Neural progenitor cell (in vitro differentiated cells): ENCODE data around the gene PGLYRP3. TPM values are rescaled to one million over a fixed set of nuclear protein-coding genes. Genes with fewer than 3 reads are reported as not detected.

ENCODE experiments used
- DNase-seq: peaks from one replicate; pipeline ENCODE4 v3.0.0-alpha.2; 2016; ENCODE audit warnings: low spot score
- H2AFZ ChIP-seq: fragments of 200-600 bp; sonication (generic); replicated peaks from 2 replicates; pipeline ENCODE4 v1.6.1; 2016; ENCODE audit warnings: antibody characterized with exemption
- H3F3A ChIP-seq: fragments of 200-600 bp; sonication (generic); 2 replicates; pipeline ENCODE4 v1.6.1; 2016; ENCODE audit warnings: antibody characterized with exemption, low read depth
- H3K27ac ChIP-seq: fragments of 200-600 bp; sonication (generic); 2 replicates; pipeline ENCODE4 v1.5.1; 2016; ENCODE audit warnings: mild to moderate bottlenecking
- H3K27me3 ChIP-seq: fragments of 200-600 bp; sonication (generic); 2 replicates; pipeline ENCODE4 v1.6.1; 2016; ENCODE audit warnings: mild to moderate bottlenecking, moderate library complexity
- H3K36me3 ChIP-seq: fragments of 200-600 bp; sonication (generic); 2 replicates; pipeline ENCODE4 v1.5.1; 2016
- H3K4me1 ChIP-seq: fragments of 200-600 bp; sonication (generic); 2 replicates; pipeline ENCODE4 v1.6.1; 2016; ENCODE audit warnings: mixed run types
- H3K4me2 ChIP-seq: fragments of 200-600 bp; sonication (generic); 2 replicates; pipeline ENCODE4 v1.6.1; 2016
- H3K4me3 ChIP-seq: fragments of 200-600 bp; sonication (generic); 2 replicates; pipeline ENCODE4 v1.5.1; 2016
- H3K79me2 ChIP-seq: fragments of 200-600 bp; sonication (generic); 2 replicates; pipeline ENCODE4 v1.6.1; 2016; ENCODE audit warnings: low read depth
- H3K9ac ChIP-seq: fragments of 200-600 bp; sonication (generic); 2 replicates; pipeline ENCODE4 v1.6.1; 2016
- H3K9me3 ChIP-seq: fragments of 200-600 bp; sonication (generic); 2 replicates; pipeline ENCODE4 v1.5.1; 2016; ENCODE audit warnings: low read depth
- H4K20me1 ChIP-seq: fragments of 200-600 bp; sonication (generic); 2 replicates; pipeline ENCODE4 v1.6.1; 2016; ENCODE audit warnings: low read depth
- H3K27ac Mint-ChIP-seq: 3 replicates; pipeline ENCODE4 v1.8.0; 2021; ENCODE audit warnings: mixed read lengths
- H3K27me3 Mint-ChIP-seq: 2 replicates; pipeline ENCODE4 v1.8.0; 2022; ENCODE audit warnings: low read depth, mild to moderate bottlenecking, inconsistent platforms, moderate library complexity, mixed read lengths; ENCODE audit not compliant: insufficient read depth
- H3K36me3 Mint-ChIP-seq: 3 replicates; pipeline ENCODE4 v1.8.0; 2021; ENCODE audit warnings: mixed read lengths
- H3K4me1 Mint-ChIP-seq: 3 replicates; pipeline ENCODE4 v1.8.0; 2021; ENCODE audit warnings: mixed read lengths
- H3K4me3 Mint-ChIP-seq: 3 replicates; pipeline ENCODE4 v1.8.0; 2021; ENCODE audit warnings: mild to moderate bottlenecking, moderate library complexity, mixed read lengths
- H3K9me3 Mint-ChIP-seq: 3 replicates; pipeline ENCODE4 v1.8.0; 2020; ENCODE audit warnings: mixed read lengths
- EZH2 ChIP-seq: fragments of 200-600 bp; sonication (generic); IDR thresholded peaks from 2 replicates; pipeline ENCODE4 v1.6.1; 2017; ENCODE audit warnings: antibody characterized with exemption, mild to moderate bottlenecking, moderate library complexity
- EZH2phosphoT487 ChIP-seq: fragments of 200-600 bp; sonication (generic); IDR thresholded peaks from 2 replicates; pipeline ENCODE4 v1.6.1; 2017; ENCODE audit warnings: antibody characterized with exemption
- total RNA-seq: library from RNA; depleted of rRNA; stranded (reverse); fragments of >200 nt; gene quantifications from 2 replicates; pipeline ENCODE4 v1.2.3, GENCODE V29; 2015; ENCODE audit warnings: low replicate concordance
- TF ChIP-seq, protein P1 (sequence below): fragments of 200-600 bp; sonication (generic); IDR thresholded peaks from 2 replicates; pipeline ENCODE4 v1.5.1; 2017; ENCODE audit warnings: antibody characterized with exemption, mild to moderate bottlenecking

Gene PGLYRP3, protein sequence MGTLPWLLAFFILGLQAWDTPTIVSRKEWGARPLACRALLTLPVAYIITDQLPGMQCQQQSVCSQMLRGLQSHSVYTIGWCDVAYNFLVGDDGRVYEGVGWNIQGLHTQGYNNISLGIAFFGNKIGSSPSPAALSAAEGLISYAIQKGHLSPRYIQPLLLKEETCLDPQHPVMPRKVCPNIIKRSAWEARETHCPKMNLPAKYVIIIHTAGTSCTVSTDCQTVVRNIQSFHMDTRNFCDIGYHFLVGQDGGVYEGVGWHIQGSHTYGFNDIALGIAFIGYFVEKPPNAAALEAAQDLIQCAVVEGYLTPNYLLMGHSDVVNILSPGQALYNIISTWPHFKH
- not detected in 2 replicates for total RNA-seq

DNA sequence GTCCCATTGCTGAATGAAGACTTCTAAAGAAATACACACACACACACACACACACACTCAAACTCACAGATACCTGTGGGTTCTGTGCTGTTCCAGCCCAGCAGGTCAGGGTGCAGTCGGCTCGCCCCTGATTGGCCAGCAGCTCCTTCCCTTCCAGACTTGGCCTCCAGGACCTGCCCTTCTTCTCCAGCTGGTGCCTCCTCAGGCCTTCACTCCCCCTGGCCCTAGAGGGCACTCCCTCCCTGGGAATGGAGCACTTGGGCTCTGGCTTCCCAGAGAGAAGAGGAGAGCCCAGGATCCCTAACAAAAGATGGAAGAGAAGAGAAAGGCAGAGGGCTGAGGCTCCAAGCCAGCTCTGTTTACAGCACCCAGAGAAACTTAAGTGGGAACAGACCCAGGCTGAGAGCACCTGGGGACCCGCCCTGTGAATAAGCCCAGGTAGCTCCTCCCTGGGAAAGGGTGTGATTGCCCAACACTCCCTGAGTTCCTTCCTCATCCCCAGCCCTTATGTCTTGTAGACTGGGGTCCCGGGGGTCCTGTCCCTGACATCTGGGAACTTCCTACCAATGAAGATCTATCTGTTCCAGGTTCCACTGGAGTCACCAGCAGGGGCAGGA lies at the start of gene PGLYRP3:
PGLYRP3 (minus strand) TSS at position 383 of the 617 bp plus-strand sequence. CDS start 2,287 bp downstream, outside the sequence.
- H4K20me1 ChIP-seq: no peaks in the 10 kb centered on the region
- DNase-seq: no peak
- H3K27me3 ChIP-seq: no peaks in the 10 kb centered on the region
- H3K4me1 ChIP-seq: no peaks in the 10 kb centered on the region
- Mint-ChIP-seq H3K9me3 (peaks cover 2% of the 10 kb centered on the region), H3K36me3 (no peaks in the 10 kb centered on the region), H3K27me3 (no peaks in the 10 kb centered on the region), H3K27ac (no peak within 1 kb of the TSS), H3K4me1 (no peaks in the 10 kb centered on the region), H3K4me3 (no peak within 1 kb of the TSS)
- H2AFZ ChIP-seq: no peak within 1 kb of the TSS
- TF ChIP-seq EZH2phosphoT487: no peak
- TF ChIP-seq, protein P1, sequence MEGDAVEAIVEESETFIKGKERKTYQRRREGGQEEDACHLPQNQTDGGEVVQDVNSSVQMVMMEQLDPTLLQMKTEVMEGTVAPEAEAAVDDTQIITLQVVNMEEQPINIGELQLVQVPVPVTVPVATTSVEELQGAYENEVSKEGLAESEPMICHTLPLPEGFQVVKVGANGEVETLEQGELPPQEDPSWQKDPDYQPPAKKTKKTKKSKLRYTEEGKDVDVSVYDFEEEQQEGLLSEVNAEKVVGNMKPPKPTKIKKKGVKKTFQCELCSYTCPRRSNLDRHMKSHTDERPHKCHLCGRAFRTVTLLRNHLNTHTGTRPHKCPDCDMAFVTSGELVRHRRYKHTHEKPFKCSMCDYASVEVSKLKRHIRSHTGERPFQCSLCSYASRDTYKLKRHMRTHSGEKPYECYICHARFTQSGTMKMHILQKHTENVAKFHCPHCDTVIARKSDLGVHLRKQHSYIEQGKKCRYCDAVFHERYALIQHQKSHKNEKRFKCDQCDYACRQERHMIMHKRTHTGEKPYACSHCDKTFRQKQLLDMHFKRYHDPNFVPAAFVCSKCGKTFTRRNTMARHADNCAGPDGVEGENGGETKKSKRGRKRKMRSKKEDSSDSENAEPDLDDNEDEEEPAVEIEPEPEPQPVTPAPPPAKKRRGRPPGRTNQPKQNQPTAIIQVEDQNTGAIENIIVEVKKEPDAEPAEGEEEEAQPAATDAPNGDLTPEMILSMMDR: no peak
- no peak for TF ChIP-seq EZH2
- no peaks in the 10 kb centered on the region for H3K79me2 ChIP-seq
- H3K27ac ChIP-seq: no peak within 1 kb of the TSS
- H3F3A ChIP-seq: no peaks in the 10 kb centered on the region
- H3K36me3 ChIP-seq: no peaks in the 10 kb centered on the region
- no peak within 1 kb of the TSS for H3K4me2 ChIP-seq
- H3K9me3 ChIP-seq: peaks cover 5% of the 10 kb centered on the region
- H3K4me3 ChIP-seq: no peak within 1 kb of the TSS
- no peak within 1 kb of the TSS for H3K9ac ChIP-seq

DNA sequence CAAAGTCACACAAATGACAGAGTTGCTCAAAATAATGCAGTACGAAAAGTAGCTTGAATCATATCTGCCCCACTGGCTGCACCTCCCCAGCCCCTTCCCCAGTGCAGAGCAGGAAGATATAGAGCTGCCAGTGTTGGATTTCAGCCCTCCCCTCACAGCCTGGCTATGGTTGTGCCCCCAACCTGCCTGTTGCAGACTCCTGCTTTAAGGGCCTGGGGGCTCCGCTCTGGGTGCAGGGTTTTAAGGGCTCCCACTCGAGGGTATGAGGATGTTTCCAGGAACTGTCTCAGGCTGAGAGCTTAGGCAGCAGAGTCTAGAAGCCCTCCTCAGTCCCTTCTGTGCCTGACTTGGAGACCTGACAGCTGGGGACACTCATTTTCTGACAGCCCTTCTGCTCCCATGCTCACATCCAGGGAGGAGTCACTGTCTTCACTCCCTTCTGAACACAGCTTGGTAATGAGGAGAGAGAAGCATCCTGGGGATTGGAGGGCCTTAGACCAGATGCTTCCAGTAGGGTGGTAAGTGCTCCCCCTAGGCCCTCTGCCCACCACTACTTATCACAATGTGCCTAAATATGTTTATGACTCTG lies 49.5 kb upstream of the PGLYRP3 start:
- Mint-ChIP-seq H3K27me3 (peaks cover 9% of the 10 kb centered on the region), H3K27ac (no peak overlapping the region), H3K4me3 (no peak overlapping the region), H3K4me1 (no peaks in the 10 kb centered on the region), H3K9me3 (no peaks in the 10 kb centered on the region), H3K36me3 (no peaks in the 10 kb centered on the region)
- no peaks in the 10 kb centered on the region for H4K20me1 ChIP-seq
- H3K9me3 ChIP-seq: no peaks in the 10 kb centered on the region
- H3K27me3 ChIP-seq: no peaks in the 10 kb centered on the region
- H2AFZ ChIP-seq: no peak overlapping the region
- no peaks in the 10 kb centered on the region for H3F3A ChIP-seq
- TF ChIP-seq EZH2 (no peak), EZH2phosphoT487 (no peak)
- TF ChIP-seq, protein P1: no peak
- DNase-seq: no peak
- no peak overlapping the region for H3K9ac ChIP-seq
- H3K36me3 ChIP-seq: no peaks in the 10 kb centered on the region
- H3K4me1 ChIP-seq: no peaks in the 10 kb centered on the region
- no peaks in the 10 kb centered on the region for H3K79me2 ChIP-seq
- H3K4me2 ChIP-seq: no peak overlapping the region
- no peak overlapping the region for H3K4me3 ChIP-seq
- no peak overlapping the region for H3K27ac ChIP-seq

DNA sequence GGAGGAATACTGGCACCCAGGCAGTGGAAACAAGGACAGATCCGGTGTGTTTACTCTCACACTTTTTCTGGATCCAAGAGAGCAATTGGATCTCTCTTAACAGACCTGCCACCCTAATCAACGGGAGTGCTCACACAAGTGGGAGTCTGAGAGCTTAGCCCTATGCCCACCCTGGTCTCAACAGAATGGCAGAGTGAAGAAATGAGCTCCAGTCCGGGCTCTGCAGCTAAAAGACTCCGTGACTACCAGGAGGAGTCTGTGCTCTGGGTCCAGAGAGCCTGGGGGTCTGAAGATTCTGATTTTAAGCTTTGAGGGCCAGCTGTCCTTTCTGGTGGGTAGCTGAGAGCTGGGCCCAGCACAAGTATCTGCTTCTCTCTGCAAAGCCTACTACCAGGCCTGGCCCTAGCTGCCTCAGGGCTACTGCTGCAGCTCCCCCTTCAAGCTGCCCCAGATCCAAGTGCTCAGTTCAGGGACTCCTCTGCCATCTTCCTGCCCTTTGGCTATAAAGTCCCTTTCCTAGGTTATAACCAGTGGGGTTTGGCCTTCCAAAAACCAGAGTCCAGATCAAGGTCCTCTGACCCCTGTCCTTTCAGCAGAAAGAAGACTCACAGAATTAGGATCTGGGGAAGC lies 48.8 kb upstream of the PGLYRP3 start:
- H3K9me3 Mint-ChIP-seq: no peaks in the 10 kb centered on the region
- peaks cover 10% of the 10 kb centered on the region for H3K27me3 Mint-ChIP-seq
- Histone ChIP-seq H3K4me1 (no peaks in the 10 kb centered on the region), H3K36me3 (no peaks in the 10 kb centered on the region), H3K27me3 (no peaks in the 10 kb centered on the region), H2AFZ (no peak overlapping the region), H3K27ac (no peak overlapping the region), H4K20me1 (no peaks in the 10 kb centered on the region), H3K9me3 (no peaks in the 10 kb centered on the region), H3K9ac (no peak overlapping the region), H3F3A (no peaks in the 10 kb centered on the region), H3K4me2 (no peak overlapping the region), H3K4me3 (no peak overlapping the region), H3K79me2 (no peaks in the 10 kb centered on the region)
- no peak for DNase-seq
- H3K36me3 Mint-ChIP-seq: no peaks in the 10 kb centered on the region
- H3K4me1 Mint-ChIP-seq: no peaks in the 10 kb centered on the region
- H3K4me3 Mint-ChIP-seq: no peak overlapping the region
- TF ChIP-seq EZH2phosphoT487 (no peak), EZH2 (no peak)
- TF ChIP-seq, protein P1: no peak
- no peak overlapping the region for H3K27ac Mint-ChIP-seq
